ENCODE measurements around the gene MBNL1. TPM values are rescaled to one million over a fixed set of nuclear protein-coding genes. Genes with fewer than 3 reads are reported as not detected.

The MBNL1 gene
- total RNA-seq, 2 donors from 2014 or later: 149 to 191 TPM

DNA sequence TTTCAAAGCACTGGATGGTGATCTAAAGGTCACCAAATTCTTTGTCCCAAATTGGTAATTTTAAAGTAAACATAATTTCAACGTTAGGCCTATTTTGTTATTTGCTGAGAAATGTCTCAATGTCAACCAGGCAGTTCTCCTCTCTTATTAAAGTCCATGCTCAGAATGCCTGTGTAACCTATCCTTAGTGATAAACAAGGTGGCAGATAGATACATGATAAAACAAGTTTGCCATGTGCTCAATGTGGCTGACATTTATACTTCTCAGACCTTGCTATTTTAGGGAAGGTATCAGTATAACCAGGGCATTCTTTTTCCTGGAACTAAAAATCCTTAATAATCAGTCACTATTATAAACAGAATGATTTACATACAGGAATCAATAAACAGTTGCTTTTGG, 8.5 kb downstream of the MBNL1 start:
- H3K4me1 ChIP-seq: no peaks in the 10 kb centered on the region
- H3K27ac ChIP-seq: no peak overlapping the region
- no peaks in the 10 kb centered on the region for H3K36me3 ChIP-seq
- no peak overlapping the region for H3K4me3 ChIP-seq
- intact Hi-C loops (cut with DNase I): loop anchor here (10.0 kb wide), 1 partner anchor 168 kb away; no protein-coding TSS in a partner anchor
- no peak for DNase-seq
- no peaks in the 10 kb centered on the region for H3K9me3 ChIP-seq
- no peak for TF ChIP-seq CTCF (IDR thresholded peaks at IDR 0.05)
- no peaks in the 10 kb centered on the region for H3K27me3 ChIP-seq
- H3K9ac ChIP-seq (ENCODE audit: low read depth in 2 of 2, low read length in 2 of 2): no peak overlapping the region

- Histone ChIP-seq H3K4me1 (peaks cover 6% of the 10 kb centered on the region), H3K9me3 (no peaks in the 10 kb centered on the region), H3K27ac (no peak overlapping the region), H3K9ac (ENCODE audit: low read depth in 2 of 2, low read length in 2 of 2) (no peak overlapping the region), H3K27me3 (no peaks in the 10 kb centered on the region), H3K4me3 (no peak overlapping the region), H3K36me3 (no peaks in the 10 kb centered on the region)
- intact Hi-C loops (cut with DNase I): loop anchor here (10.0 kb wide), 1 partner anchor 166 kb away; no protein-coding TSS in a partner anchor
- DNase-seq: no peak
- no peak for TF ChIP-seq CTCF (IDR thresholded peaks at IDR 0.05)
These were observed 10.2 kb downstream of the MBNL1 start for GRCh38 chr3:152278756-152279427.

DNA sequence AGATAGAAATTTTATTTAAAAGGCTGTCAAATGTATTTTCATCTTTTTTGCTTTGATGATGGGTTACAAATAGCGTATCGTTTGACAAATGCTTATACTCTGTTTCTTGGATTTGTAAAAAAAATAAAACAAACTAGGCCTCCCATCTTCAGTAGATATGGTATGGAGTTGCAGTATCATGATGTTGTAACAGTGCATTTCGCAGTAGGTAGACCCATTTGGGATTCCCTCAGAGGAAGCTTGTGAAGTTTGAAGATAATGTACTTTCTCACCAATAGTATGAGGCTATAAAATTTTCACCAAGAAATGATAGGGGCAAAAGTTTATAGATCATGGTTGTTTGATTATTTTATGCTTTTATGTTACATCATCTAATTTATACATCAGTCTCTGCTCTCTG, 10.8 kb downstream of the MBNL1 start:
- Histone ChIP-seq H3K4me3 (no peak overlapping the region), H3K27me3 (no peaks in the 10 kb centered on the region), H3K36me3 (no peaks in the 10 kb centered on the region), H3K27ac (no peak overlapping the region), H3K4me1 (peaks cover 9% of the 10 kb centered on the region), H3K9ac (ENCODE audit: low read depth in 2 of 2, low read length in 2 of 2) (no peak overlapping the region), H3K9me3 (no peaks in the 10 kb centered on the region)
- no peak for DNase-seq
- intact Hi-C loops (cut with DNase I): loop anchor here (10.0 kb wide), 1 partner anchor 165 kb away; no protein-coding TSS in a partner anchor
- no peak for TF ChIP-seq CTCF (IDR thresholded peaks at IDR 0.05)

- no peaks in the 10 kb centered on the region for H3K9me3 ChIP-seq
- H3K9ac ChIP-seq (ENCODE audit: low read depth in 2 of 2, low read length in 2 of 2): no peak overlapping the region
- DNase-seq: no peak
- no peaks in the 10 kb centered on the region for H3K27me3 ChIP-seq
- no peak overlapping the region for H3K27ac ChIP-seq
- intact Hi-C loops (cut with DNase I): no loop called here
- no peak for TF ChIP-seq CTCF (IDR thresholded peaks at IDR 0.05)
- peaks cover 9% of the 10 kb centered on the region for H3K4me1 ChIP-seq
- no peaks in the 10 kb centered on the region for H3K36me3 ChIP-seq
- no peak overlapping the region for H3K4me3 ChIP-seq
These were observed 11.8 kb downstream of the MBNL1 start for GRCh38 chr3:152280539-152280938.

- Histone ChIP-seq H3K27me3 (no peaks in the 10 kb centered on the region), H3K9ac (ENCODE audit: low read depth in 2 of 2, low read length in 2 of 2) (no peak overlapping the region), H3K9me3 (no peaks in the 10 kb centered on the region), H3K4me1 (peaks cover 9% of the 10 kb centered on the region), H3K27ac (no peak overlapping the region), H3K4me3 (no peak overlapping the region), H3K36me3 (no peaks in the 10 kb centered on the region)
- TF ChIP-seq CTCF (IDR thresholded peaks at IDR 0.05): no peak
- intact Hi-C loops (cut with DNase I): no loop called here
- DNase-seq: no peak
These were observed 12.5 kb downstream of the MBNL1 start for GRCh38 chr3:152281133-152281713.
